HCT116 (cell line): ENCODE data around the gene CRELD2. TPM values are rescaled to one million over a fixed set of nuclear protein-coding genes. Genes with fewer than 3 reads are reported as not detected.

Experiments used
- ATAC-seq: fragments of 200-7000 bp; cut with Tn5 transposase; 2 replicates; pipeline ENCODE4 v1.9.1; 2020; ENCODE audit warnings: mild to moderate bottlenecking, moderate library complexity
- BruUV-seq: library from RNA; stranded (reverse); fragments of 400-500 nt; replicated peaks from 2 replicates; lab custom pipeline; 2021; lab: Mats Ljungman, UMichigan
- CTCF ChIA-PET: fragments of 300-600 bp; sonication (Branson Sonifier 250); formaldehyde crosslinking; loops from one replicate; lab custom pipeline; 2021; ENCODE audit warnings: antibody characterized with exemption; lab: Charles Lee
- POLR2A ChIA-PET: fragments of 300-600, 350-600 bp; sonication (Branson Sonifier 250); formaldehyde crosslinking; loops from one replicate; lab custom pipeline; 2021; ENCODE audit warnings: antibody characterized with exemption; lab: Charles Lee
- RAD21 ChIA-PET, 2 experiments: fragments of 300-600 bp; sonication (Branson Sonifier 250); formaldehyde crosslinking; loops; one replicate each; lab custom pipeline; 2023; ENCODE audit warnings: low total read pairs in 2 of 2; ENCODE audit not compliant: uncharacterized antibody in 2 of 2, unreplicated experiment in 2 of 2, low non-redundant PET in 1 of 2; lab: Charles Lee
- DNase-seq: peaks from one replicate; pipeline ENCODE4 v3.0.0-alpha.2; 2010; ENCODE audit warnings: low read depth, low spot score
- H2AFZ ChIP-seq: fragments of 200-600 bp; shearing (Covaris generic), sonication (generic); 2 replicates; pipeline ENCODE4 v1.6.1; 2017; ENCODE audit warnings: low read depth, mixed run types, mixed read lengths, antibody characterized with exemption, low read length; ENCODE audit not compliant: poor library complexity, severe bottlenecking
- H3K27ac ChIP-seq: 2 replicates; pipeline ENCODE4 v1.5.1; 2012; ENCODE audit warnings: low read depth, low read length
- H3K27me3 ChIP-seq: fragments of 200-600 bp; sonication (generic); 2 replicates; pipeline ENCODE4 v1.6.1; 2016; ENCODE audit warnings: mixed run types, low read length, mixed read lengths; ENCODE audit not compliant: insufficient read depth
- H3K36me3 ChIP-seq, 2 experiments: fragments of 200-500 bp in 1 of 2; fragments of 200-600 bp in 1 of 2; sonication (Bioruptor generic) in 1 of 2; sonication (generic) in 1 of 2; 2 replicates each; pipeline versions ENCODE4 v1.5.1 to v1.6.1; 2014 to 2016; ENCODE audit warnings: low read length in 2 of 2, inconsistent platforms in 1 of 2, mixed read lengths in 1 of 2, mixed run types in 1 of 2; ENCODE audit not compliant: insufficient read depth in 2 of 2, control insufficient read depth in 1 of 2
- H3K4me1 ChIP-seq, 2 experiments: fragments of 200-600 bp in 1 of 2; sonication (generic) in 1 of 2; 2 replicates each; pipeline versions ENCODE4 v1.5.1 to v1.6.1; 2012 to 2017; ENCODE audit warnings: low read length in 2 of 2, inconsistent platforms in 1 of 2, mild to moderate bottlenecking in 1 of 2, mixed read lengths in 1 of 2, mixed run types in 1 of 2, moderate library complexity in 1 of 2; ENCODE audit not compliant: insufficient read depth in 2 of 2, control insufficient read depth in 1 of 2
- H3K4me2 ChIP-seq: fragments of 200-600 bp; sonication (generic); 2 replicates; pipeline ENCODE4 v1.6.1; 2017; ENCODE audit warnings: mixed run types, low read length, mixed read lengths
- H3K4me3 ChIP-seq, 2 experiments: fragments of 200-600 bp in 1 of 2; sonication (generic) in 1 of 2; replicated peaks in 1 of 2; 2 replicates each; pipeline ENCODE4 v1.5.1; 2011 to 2016; ENCODE audit warnings: low read length in 2 of 2, control low read depth in 1 of 2, low read depth in 1 of 2, mild to moderate bottlenecking in 1 of 2, mixed read lengths in 1 of 2, mixed run types in 1 of 2
- H3K79me2 ChIP-seq: fragments of 200-600 bp; sonication (generic); 2 replicates; pipeline ENCODE4 v1.6.1; 2017; ENCODE audit warnings: mild to moderate bottlenecking, mixed run types, low read length, moderate library complexity, mixed read lengths; ENCODE audit not compliant: insufficient read depth
- H3K9ac ChIP-seq: fragments of 200-600 bp; sonication (generic); 2 replicates; pipeline ENCODE4 v1.6.1; 2016; ENCODE audit warnings: low read length, mixed read lengths
- H3K9me2 ChIP-seq: fragments of 200-600 bp; sonication (generic), shearing (Covaris generic); 2 replicates; pipeline ENCODE4 v1.6.1; 2017; ENCODE audit warnings: mixed run types, mild to moderate bottlenecking, moderate library complexity; ENCODE audit not compliant: insufficient read depth
- H3K9me3 ChIP-seq, 2 experiments: fragments of 200-500 bp in 1 of 2; fragments of 200-600 bp in 1 of 2; sonication (Bioruptor generic) in 1 of 2; sonication (generic) in 1 of 2; 2 replicates each; pipeline ENCODE4 v1.6.1; 2014 to 2017; ENCODE audit warnings: low read length in 2 of 2, mixed read lengths in 2 of 2, inconsistent platforms in 1 of 2, low read depth in 1 of 2, mild to moderate bottlenecking in 1 of 2, mixed run types in 1 of 2, moderate library complexity in 1 of 2; ENCODE audit not compliant: control insufficient read depth in 1 of 2, insufficient read depth in 1 of 2
- H4K20me1 ChIP-seq: fragments of 200-600 bp; sonication (generic), shearing (Covaris generic); 2 replicates; pipeline ENCODE4 v1.6.1; 2017; ENCODE audit warnings: mixed run types, mild to moderate bottlenecking, moderate library complexity; ENCODE audit not compliant: insufficient read depth
- RAD21 ChIP-seq: IDR thresholded peaks from 2 replicates; pipeline ENCODE4 v1.6.1; 2012; ENCODE audit warnings: low read depth, mild to moderate bottlenecking
- SIN3A ChIP-seq: IDR thresholded peaks from 2 replicates; pipeline ENCODE4 v1.6.1; 2012; ENCODE audit warnings: low read depth
- intact Hi-C: fragments of 100-400 bp; cut with micrococcal nuclease; formaldehyde crosslinking; loops from 2 replicates; pipeline ENCODE4 v1.10.0; 2022
- total RNA-seq: library from RNA; stranded (reverse); gene quantifications from one replicate; pipeline ENCODE4 v1.2.1, GENCODE V29; 2021; ENCODE audit not compliant: unreplicated experiment
- TF ChIP-seq, protein P1 (sequence below): IDR thresholded peaks from 2 replicates; pipeline ENCODE4 v1.6.1; 2012
- TF ChIP-seq, protein P2 (sequence below), 3 experiments: fragments of 200-600 bp in 1 of 3; sonication (generic) in 1 of 3; IDR thresholded peaks in 2 of 3; conservative IDR thresholded peaks in 1 of 3; 2 replicates each; pipeline ENCODE4 v1.5.1; 2012 to 2017; ENCODE audit warnings: low read depth in 2 of 3, low read length in 2 of 3, antibody characterized with exemption in 1 of 3, borderline replicate concordance in 1 of 3, control low read depth in 1 of 3, mild to moderate bottlenecking in 1 of 3, mixed read lengths in 1 of 3, mixed run types in 1 of 3, moderate library complexity in 1 of 3; ENCODE audit not compliant: insufficient read depth in 1 of 3

Gene CRELD2
- total RNA-seq, 1 experiment from 2014 or later: 45.8 TPM

DNA sequence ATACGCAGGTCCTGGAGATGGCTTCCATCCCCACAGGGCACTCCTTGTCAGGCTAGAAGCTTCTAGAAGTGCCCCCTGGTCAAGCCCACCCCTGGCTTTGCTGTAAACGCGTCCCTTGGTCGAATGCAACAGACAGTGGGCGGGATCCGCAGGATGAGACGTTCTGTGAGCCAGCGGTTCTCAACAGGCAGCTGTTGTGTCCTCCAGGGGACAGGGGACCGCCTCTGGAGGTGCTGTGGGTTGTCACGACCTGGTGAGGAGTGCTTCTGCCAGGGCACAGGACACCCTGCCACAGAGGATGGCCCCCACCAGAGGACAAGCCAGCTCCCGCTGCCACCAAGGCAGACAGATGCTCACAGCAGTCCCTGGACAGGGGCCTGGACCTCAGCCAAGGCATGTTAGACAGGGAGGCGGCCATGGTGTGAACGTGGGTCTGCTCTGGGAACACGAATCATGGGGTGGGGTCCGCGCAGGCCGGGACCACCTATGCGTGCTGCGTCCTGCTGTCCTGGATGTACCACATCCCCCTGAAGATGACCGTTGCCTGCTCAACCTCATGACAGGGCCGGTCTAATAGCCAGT lies 11.7 kb downstream of the CRELD2 start:
- H3K4me2 ChIP-seq: peak overlapping the region; percentile 57
- ChIA-PET CTCF (interaction anchor here (1.3 to 2.3 kb wide), 8 partner anchors 22 to 307 kb away, joined by 3 to 115 read pairs (median 6); no protein-coding TSS in a partner anchor), POLR2A (interaction anchor here (1.3 kb wide), 1 partner anchor 100 kb away, joined by 13 read pairs; no protein-coding TSS in a partner anchor), RAD21 (interaction anchor here (1.8 to 2.0 kb wide), 2 partner anchors 100 kb away, joined by 23 to 36 read pairs; no protein-coding TSS in a partner anchor)
- no peaks in the 10 kb centered on the region for H4K20me1 ChIP-seq
- H2AFZ ChIP-seq: no peak overlapping the region
- peaks cover 22 to 40% of the 10 kb centered on the region in 2 experiments for H3K4me1 ChIP-seq
- no peak overlapping the region for H3K9ac ChIP-seq
- DNase-seq: no peak
- H3K4me3 ChIP-seq: no peak overlapping the region
- no TSS peak for BruUV-seq
- TF ChIP-seq, protein P1, sequence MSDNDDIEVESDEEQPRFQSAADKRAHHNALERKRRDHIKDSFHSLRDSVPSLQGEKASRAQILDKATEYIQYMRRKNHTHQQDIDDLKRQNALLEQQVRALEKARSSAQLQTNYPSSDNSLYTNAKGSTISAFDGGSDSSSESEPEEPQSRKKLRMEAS: no peak
- H3K9me2 ChIP-seq: no peaks in the 10 kb centered on the region
- no peaks in the 10 kb centered on the region for H3K36me3 ChIP-seq
- no peaks in the 10 kb centered on the region for H3K27me3 ChIP-seq
- no peaks in the 10 kb centered on the region for H3K79me2 ChIP-seq
- H3K27ac ChIP-seq: no peak overlapping the region
- ATAC-seq: no peak
- no peaks in the 10 kb centered on the region for H3K9me3 ChIP-seq
- intact Hi-C loops: loop anchor here (5.0 to 10.0 kb wide), 3 partner anchors 47 to 275 kb away; partner anchors contain the start of gene SELENOO

DNA sequence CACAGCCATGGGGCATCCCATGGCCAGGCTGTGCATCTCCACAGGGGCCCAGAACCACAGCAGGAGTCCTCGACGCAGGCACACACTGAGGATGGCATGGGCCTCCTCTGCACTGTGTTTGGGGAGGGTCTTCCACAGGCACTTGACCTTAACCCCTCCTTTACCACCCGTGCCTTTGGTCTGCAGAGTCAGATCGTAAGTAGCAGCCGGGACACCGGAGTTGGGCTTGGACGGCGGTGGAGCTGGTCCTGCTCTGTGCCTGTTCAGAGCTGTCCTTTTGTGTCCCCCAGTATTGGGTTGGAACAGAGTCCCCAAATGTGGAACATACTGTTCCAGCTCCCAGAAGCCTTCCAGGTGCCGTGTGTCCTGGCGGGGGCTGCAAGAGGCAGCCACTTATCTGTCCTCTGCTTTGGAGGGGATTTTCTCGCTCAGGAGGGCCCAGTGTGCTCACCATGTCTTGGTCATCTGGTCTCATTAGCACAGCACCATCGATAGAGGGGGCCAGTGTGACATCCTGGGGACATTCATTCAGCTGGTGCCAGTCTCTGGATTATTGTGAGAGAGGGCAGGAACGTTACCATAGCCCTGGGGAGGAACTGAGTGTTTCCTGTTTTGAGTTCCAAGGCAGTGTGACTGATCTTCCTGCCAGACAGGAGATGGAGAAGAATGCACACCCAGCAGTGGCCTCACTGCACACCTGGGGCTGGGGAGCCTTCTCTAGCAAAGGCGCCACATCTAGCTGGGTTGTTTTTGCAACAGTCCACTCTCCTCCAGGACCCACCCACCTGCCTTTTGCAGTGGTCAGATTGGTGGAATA lies 12.4 kb downstream of the CRELD2 start:
- H3K9me2 ChIP-seq: no peaks in the 10 kb centered on the region
- H3K9me3 ChIP-seq: no peaks in the 10 kb centered on the region
- ATAC-seq: peak; percentile 73
- no peak overlapping the region for H3K4me3 ChIP-seq
- no TSS peak for BruUV-seq
- intact Hi-C loops: loop anchor here (1.0 to 10.0 kb wide), 5 partner anchors 46 to 274 kb away; partner anchors contain the start of gene SELENOO
- ChIA-PET CTCF (interaction anchor here (0.5 to 2.3 kb wide), 16 partner anchors 9 to 306 kb away, joined by 3 to 115 read pairs (median 5); partner anchors contain the start of genes ALG12 and CRELD2), RAD21 (interaction anchor here (0.6 to 2.0 kb wide), 6 partner anchors 40 to 210 kb away, joined by 3 to 36 read pairs (median 5); no protein-coding TSS in a partner anchor), POLR2A (interaction anchor here (1.0 to 1.3 kb wide), 2 partner anchors 24 to 100 kb away, joined by 3 to 13 read pairs; no protein-coding TSS in a partner anchor)
- no peaks in the 10 kb centered on the region for H3K79me2 ChIP-seq
- peak overlapping the region; percentile 45; the same call in 1 of the 2 replicates for H3K27ac ChIP-seq
- H3K27me3 ChIP-seq: no peaks in the 10 kb centered on the region
- no peak overlapping the region for H2AFZ ChIP-seq
- no peaks in the 10 kb centered on the region for H4K20me1 ChIP-seq
- TF ChIP-seq RAD21: peak; percentile 97
- TF ChIP-seq SIN3A: no peak
- TF ChIP-seq, protein P2, sequence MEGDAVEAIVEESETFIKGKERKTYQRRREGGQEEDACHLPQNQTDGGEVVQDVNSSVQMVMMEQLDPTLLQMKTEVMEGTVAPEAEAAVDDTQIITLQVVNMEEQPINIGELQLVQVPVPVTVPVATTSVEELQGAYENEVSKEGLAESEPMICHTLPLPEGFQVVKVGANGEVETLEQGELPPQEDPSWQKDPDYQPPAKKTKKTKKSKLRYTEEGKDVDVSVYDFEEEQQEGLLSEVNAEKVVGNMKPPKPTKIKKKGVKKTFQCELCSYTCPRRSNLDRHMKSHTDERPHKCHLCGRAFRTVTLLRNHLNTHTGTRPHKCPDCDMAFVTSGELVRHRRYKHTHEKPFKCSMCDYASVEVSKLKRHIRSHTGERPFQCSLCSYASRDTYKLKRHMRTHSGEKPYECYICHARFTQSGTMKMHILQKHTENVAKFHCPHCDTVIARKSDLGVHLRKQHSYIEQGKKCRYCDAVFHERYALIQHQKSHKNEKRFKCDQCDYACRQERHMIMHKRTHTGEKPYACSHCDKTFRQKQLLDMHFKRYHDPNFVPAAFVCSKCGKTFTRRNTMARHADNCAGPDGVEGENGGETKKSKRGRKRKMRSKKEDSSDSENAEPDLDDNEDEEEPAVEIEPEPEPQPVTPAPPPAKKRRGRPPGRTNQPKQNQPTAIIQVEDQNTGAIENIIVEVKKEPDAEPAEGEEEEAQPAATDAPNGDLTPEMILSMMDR (IDR thresholded peaks at IDR 0.05 in 2 of 3, conservative IDR thresholded peaks at IDR 0.05 in 1 of 3; ENCODE audit: borderline replicate concordance in 1 of 3, insufficient read depth in 1 of 3, low read depth in 2 of 3, low read length in 2 of 3): peak; percentile 76 to 94 (median 82)
- H3K4me1 ChIP-seq: peaks cover 22 to 40% of the 10 kb centered on the region in 2 experiments
- peak overlapping the region; percentile 32 for H3K4me2 ChIP-seq
- peak; percentile 78 for DNase-seq
- no peaks in the 10 kb centered on the region for H3K36me3 ChIP-seq
- H3K9ac ChIP-seq: no peak overlapping the region
